ENCODE results near the gene BAK1. TPM values are rescaled to one million over a fixed set of nuclear protein-coding genes. Genes with fewer than 3 reads are reported as not detected.

The BAK1 gene
- total RNA-seq, 1 donor from 2014 or later: 26.9 TPM

GRCh38 chr6:33607126-33607783, 27.2 kb upstream of the BAK1 start:
- no peak overlapping the region for H3K27ac Mint-ChIP-seq (ENCODE audit: unreplicated experiment)
- H3K27me3 Mint-ChIP-seq (ENCODE audit: low read depth): no peaks in the 10 kb centered on the region
- peaks cover 22% of the 10 kb centered on the region for H3K4me1 Mint-ChIP-seq (ENCODE audit: low read depth)
- H3K9me3 Mint-ChIP-seq (ENCODE audit: low read depth): peaks cover 6% of the 10 kb centered on the region
- no peak overlapping the region for H3K4me3 Mint-ChIP-seq (ENCODE audit: unreplicated experiment)
- no peak for TF ChIP-seq CTCF (IDR thresholded peaks at IDR 0.05)
- no peak for DNase-seq (ENCODE audit: low spot score)
- H3K36me3 Mint-ChIP-seq (ENCODE audit: low read depth): no peaks in the 10 kb centered on the region

DNA sequence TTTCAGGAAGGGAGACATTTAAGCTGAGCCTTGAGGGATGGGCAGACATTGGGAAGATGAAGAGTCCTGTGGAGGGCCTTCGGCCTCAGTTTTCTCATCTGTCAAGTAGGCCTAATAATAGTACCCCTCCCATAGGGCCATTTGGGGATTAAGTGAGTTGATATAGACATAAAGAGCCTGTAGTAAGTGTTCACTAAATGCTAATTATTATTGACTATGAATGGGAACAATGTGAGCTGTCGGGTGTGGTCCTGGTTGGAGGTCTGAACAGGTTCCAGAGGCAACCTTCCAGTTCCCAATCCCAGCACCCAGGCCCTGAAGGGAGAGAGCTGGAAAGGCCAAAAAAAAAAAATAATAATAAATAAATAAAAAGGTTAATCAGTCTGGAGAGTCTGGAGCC, 26.6 kb upstream of the BAK1 start:
- H3K4me3 Mint-ChIP-seq (ENCODE audit: unreplicated experiment): no peak overlapping the region
- no peak for DNase-seq (ENCODE audit: low spot score)
- no peaks in the 10 kb centered on the region for H3K27me3 Mint-ChIP-seq (ENCODE audit: low read depth)
- H3K4me1 Mint-ChIP-seq (ENCODE audit: low read depth): peaks cover 22% of the 10 kb centered on the region
- no peak for TF ChIP-seq CTCF (IDR thresholded peaks at IDR 0.05)
- no peaks in the 10 kb centered on the region for H3K36me3 Mint-ChIP-seq (ENCODE audit: low read depth)
- peaks cover 6% of the 10 kb centered on the region for H3K9me3 Mint-ChIP-seq (ENCODE audit: low read depth)
- no peak overlapping the region for H3K27ac Mint-ChIP-seq (ENCODE audit: unreplicated experiment)

DNA sequence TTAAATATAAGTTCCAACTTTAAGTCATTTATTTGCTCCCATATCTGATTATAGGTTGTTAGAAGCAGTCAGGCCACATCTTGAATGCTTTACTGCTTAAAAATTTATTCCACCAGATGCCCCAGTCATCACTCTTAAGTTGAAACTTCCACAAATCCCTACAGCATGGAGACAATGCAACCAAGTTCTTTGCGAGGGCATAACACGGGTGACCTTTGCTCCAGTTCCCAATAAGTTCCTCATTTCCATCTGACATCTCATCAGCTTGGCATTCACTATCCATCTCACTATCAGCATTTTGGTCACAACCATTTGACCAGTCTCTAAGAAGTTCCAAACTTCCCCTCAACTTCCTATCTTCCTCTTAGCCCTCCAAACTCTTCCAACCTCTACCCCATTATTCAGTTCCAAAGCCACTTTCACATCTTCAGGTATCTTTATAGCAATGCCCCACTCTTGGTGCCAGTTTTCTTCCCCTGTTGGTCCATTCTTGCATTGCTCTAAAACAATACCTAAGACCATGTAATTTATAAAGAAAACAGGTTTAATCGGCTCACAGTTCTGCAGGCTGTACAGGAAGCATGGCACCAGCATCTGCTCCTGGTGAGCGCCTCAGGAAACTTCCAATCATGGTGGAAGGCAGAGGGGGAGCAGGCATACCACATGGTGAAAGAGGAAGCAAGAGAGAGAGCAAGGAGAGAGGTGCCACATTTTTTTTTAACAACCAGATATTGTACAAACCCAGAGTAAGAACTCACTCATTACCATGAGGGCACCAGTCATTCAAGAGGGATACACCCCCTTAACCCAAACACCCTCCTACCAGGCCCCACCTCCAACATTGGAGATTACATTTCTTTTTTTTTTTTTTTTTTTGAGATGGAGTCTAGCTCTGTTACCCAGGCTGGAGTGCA, 25.1 kb upstream of the BAK1 start:
- no peak for DNase-seq (ENCODE audit: low spot score)
- TF ChIP-seq CTCF (IDR thresholded peaks at IDR 0.05): no peak
- Mint-ChIP-seq H3K27me3 (ENCODE audit: low read depth) (no peaks in the 10 kb centered on the region), H3K36me3 (ENCODE audit: low read depth) (no peaks in the 10 kb centered on the region), H3K4me1 (ENCODE audit: low read depth) (peaks cover 16% of the 10 kb centered on the region), H3K4me3 (ENCODE audit: unreplicated experiment) (no peak overlapping the region), H3K9me3 (ENCODE audit: low read depth) (peaks cover 6% of the 10 kb centered on the region), H3K27ac (ENCODE audit: unreplicated experiment) (no peak overlapping the region)

DNA sequence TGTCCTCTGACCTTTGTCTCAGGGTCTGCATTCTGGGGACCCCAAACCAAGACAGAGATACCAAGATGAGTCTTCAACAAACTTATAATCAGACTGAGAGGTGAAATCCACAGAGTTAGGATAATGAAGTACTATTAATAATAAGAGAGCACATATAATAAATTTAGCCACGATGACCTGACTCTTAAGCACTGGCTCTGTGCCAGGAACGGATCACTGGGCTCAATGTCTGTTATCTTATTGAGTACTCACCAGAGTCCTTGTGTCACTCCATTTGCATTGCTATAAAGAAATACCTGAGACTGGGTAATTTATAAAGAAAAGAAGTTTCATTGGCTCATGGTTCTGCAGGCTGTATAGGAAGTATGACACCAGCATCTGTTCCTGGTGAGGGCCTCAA, 22.1 kb upstream of the BAK1 start:
- Mint-ChIP-seq H3K4me3 (ENCODE audit: unreplicated experiment) (no peak overlapping the region), H3K36me3 (ENCODE audit: low read depth) (no peaks in the 10 kb centered on the region), H3K27me3 (ENCODE audit: low read depth) (no peaks in the 10 kb centered on the region), H3K4me1 (ENCODE audit: low read depth) (peaks cover 8% of the 10 kb centered on the region), H3K9me3 (ENCODE audit: low read depth) (peaks cover 6% of the 10 kb centered on the region), H3K27ac (ENCODE audit: unreplicated experiment) (no peak overlapping the region)
- no peak for TF ChIP-seq CTCF (IDR thresholded peaks at IDR 0.05)
- no peak for DNase-seq (ENCODE audit: low spot score)

DNA sequence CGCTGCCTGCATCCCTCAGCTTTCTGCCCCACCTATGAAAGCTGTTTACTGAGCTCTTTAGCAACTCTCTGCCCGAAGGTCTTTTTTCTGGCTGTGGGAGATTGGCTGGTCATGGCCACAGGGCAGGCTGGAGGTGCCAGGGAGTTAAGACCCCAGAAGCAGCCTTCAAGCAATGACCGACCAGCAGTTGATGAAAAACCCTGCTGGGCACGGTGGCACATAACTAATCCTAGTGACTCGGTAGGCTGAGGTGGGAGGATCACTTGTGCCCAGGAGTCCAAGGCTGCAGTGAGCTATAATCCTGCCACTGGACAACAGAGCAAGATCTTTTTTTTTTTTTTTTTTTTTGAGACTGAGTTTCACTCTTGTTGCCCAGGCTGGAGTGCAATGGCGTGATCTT, 20.7 kb upstream of the BAK1 start:
- no peaks in the 10 kb centered on the region for H3K36me3 Mint-ChIP-seq (ENCODE audit: low read depth)
- no peak for DNase-seq (ENCODE audit: low spot score)

More for the DNA sequence above, 20.7 kb upstream of the BAK1 start:
- H3K27ac Mint-ChIP-seq (ENCODE audit: unreplicated experiment): no peak overlapping the region
- peaks cover 8% of the 10 kb centered on the region for H3K4me1 Mint-ChIP-seq (ENCODE audit: low read depth)
- peaks cover 6% of the 10 kb centered on the region for H3K9me3 Mint-ChIP-seq (ENCODE audit: low read depth)
- H3K27me3 Mint-ChIP-seq (ENCODE audit: low read depth): no peaks in the 10 kb centered on the region
- no peak for TF ChIP-seq CTCF (IDR thresholded peaks at IDR 0.05)
- H3K4me3 Mint-ChIP-seq (ENCODE audit: unreplicated experiment): no peak overlapping the region

Measured in chondrocyte (in vitro differentiated cells).